ENCODE measurements around the gene NSD2. TPM values are rescaled to one million over a fixed set of nuclear protein-coding genes. Genes with fewer than 3 reads are reported as not detected.

Gene NSD2
- total and polyA plus RNA-seq, 4 experiments from 2014 or later = 1.1 to 57.4 (median 33.2) TPM

DNA sequence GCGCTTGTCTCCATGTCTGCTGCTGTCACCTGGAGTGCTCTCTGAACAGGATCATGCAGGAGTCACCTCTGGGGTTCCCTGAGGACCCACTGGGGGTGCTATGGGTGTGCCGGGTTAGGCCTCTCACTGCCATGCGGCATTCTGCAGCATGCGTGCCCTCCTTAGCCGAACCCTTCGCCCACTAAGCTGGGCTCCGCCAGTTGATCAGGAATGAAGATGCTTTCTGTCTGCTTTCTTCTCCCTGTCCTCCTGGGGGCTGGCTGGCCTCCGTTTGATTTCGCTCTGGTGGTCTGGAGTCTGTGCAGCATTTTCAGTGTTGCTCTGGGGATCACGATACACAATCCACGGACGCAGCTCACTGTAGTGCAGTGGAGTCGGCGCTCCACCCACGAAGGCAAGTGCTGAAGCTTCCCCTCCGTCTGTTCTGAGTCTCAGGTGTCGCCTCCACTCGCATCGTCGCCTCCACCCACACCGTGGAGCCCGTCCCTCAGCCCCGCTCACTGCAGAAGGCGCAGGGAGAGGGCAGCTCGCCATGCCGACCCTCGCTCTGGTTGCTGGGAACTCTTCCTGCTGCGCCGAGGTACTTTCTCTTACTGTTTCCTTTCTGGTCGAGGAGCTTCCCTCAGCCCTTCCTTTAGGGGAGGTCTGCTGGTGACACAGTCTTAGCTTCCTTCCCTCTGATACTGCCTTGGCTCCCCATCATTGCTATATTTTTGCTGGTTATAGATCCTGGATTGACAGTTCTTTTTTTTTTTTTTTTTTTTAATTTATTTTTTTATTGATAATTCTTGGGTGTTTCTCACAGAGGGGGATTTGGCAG lies 44.5 kb upstream of the NSD2 start:
- H3K4me3 Mint-ChIP-seq = no peak overlapping the region
- H3K4me1 Mint-ChIP-seq = peaks cover 0 to 4% (median 3%) of the 10 kb centered on the region in 4 donors
- Histone ChIP-seq H3K4me1 (ENCODE audit: insufficient read depth, low read length) (no peaks in the 10 kb centered on the region), H3K36me3 (ENCODE audit: insufficient read depth, low read length) (peaks cover 43% of the 10 kb centered on the region), H3K9me3 (ENCODE audit: control insufficient read depth in 1 of 2, low read length in 2 of 2) (no peaks in the 10 kb centered on the region), H3K4me3 (ENCODE audit: low read length in 2 of 2) (no peak overlapping the region), H3K27me3 (ENCODE audit: insufficient read depth, low read length) (no peaks in the 10 kb centered on the region), H3K27ac (ENCODE audit: low read depth, low read length) (no peak overlapping the region)
- no peak for DNase-seq
- CTCF ChIA-PET (ENCODE audit: partially characterized antibody) = no interaction called here
- peak overlapping the region in 3 of 7 donors; percentile 22 to 53 (median 36) for H3K27ac Mint-ChIP-seq
- peaks cover 36 to 56% of the 10 kb centered on the region in 2 donors for H3K36me3 Mint-ChIP-seq
- H3K9me3 Mint-ChIP-seq = no peaks in the 10 kb centered on the region
- POLR2A ChIA-PET (ENCODE audit: partially characterized antibody) = no interaction called here
- no peaks in the 10 kb centered on the region for H3K27me3 Mint-ChIP-seq
- intact Hi-C loops (cut with micrococcal nuclease) = no loop called here

DNA sequence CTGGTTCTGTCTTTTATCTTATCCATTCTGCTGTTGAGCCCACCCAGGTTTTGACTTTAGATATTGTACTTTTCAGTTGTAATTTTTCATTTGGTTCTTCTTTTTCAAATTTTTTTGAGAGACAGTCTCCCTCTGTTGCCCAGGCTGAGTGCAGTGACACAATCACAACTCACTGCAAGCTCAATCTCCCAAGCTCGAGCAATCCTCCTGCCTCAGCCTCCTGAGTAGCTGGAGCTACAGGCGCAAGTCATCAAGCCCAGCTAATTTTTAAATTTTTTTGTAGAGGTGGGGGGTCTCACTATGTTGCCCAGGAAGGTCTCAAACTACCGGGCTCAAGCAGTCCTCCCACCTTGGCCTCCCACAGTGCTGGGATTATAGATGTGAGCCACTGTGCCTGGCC lies 41.0 kb upstream of the NSD2 start:
- peaks cover 55% of the 10 kb centered on the region for H3K36me3 ChIP-seq (ENCODE audit: insufficient read depth, low read length)
- no peak overlapping the region for H3K4me3 ChIP-seq (ENCODE audit: low read length in 2 of 2)
- Mint-ChIP-seq H3K4me3 (no peak overlapping the region), H3K27ac (peak overlapping the region in 1 of 7 donors; percentile 32), H3K9me3 (peaks cover 0 to 1% (median 0%) of the 10 kb centered on the region in 8 donors), H3K27me3 (no peaks in the 10 kb centered on the region), H3K36me3 (peaks cover 43 to 49% of the 10 kb centered on the region in 2 donors), H3K4me1 (peaks cover 0 to 7% (median 3%) of the 10 kb centered on the region in 4 donors)
- H3K9me3 ChIP-seq (ENCODE audit: control insufficient read depth in 1 of 2, low read length in 2 of 2) = no peaks in the 10 kb centered on the region
- no peak overlapping the region for H3K27ac ChIP-seq (ENCODE audit: low read depth, low read length)
- no peak for DNase-seq
- H3K4me1 ChIP-seq (ENCODE audit: insufficient read depth, low read length) = no peaks in the 10 kb centered on the region
- ChIA-PET CTCF (ENCODE audit: partially characterized antibody) (no interaction called here), POLR2A (ENCODE audit: partially characterized antibody) (no interaction called here)
- intact Hi-C loops (cut with micrococcal nuclease) = no loop called here
- no peaks in the 10 kb centered on the region for H3K27me3 ChIP-seq (ENCODE audit: insufficient read depth, low read length)

DNA sequence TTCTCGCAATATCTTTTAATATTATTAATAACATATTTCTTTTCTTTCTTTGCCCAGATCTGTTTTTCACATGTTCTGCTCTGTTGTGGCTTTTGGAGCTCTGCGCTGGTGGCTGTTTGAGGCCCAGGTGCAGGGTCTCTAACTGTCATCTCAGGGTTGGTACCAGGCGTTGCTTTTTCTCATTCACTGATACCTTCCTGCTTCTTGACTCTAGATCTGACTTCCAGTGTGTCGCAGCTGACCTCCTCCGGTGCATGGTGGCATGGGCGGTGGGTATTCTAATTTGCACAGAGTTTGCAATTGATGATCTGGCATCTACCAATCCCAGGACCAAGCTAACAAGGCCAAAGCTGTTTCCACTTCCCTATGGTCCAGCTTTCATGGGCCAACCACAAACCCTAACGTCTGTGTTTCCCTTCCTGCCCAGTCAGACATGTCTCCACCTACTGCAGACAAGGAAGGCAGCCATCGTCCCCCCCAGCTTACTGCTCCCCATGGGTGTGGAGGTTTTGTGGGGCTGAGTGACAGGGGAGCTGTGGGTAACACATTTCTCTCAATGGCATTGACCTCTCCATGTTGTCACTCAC lies 40.5 kb upstream of the NSD2 start:
- no peak overlapping the region for H3K4me3 Mint-ChIP-seq
- H3K27ac Mint-ChIP-seq = peak overlapping the region in 2 of 7 donors; percentile 19 to 71
- ChIA-PET POLR2A (ENCODE audit: partially characterized antibody) (no interaction called here), CTCF (ENCODE audit: partially characterized antibody) (no interaction called here)
- Histone ChIP-seq H3K27ac (ENCODE audit: low read depth, low read length) (no peak overlapping the region), H3K4me3 (ENCODE audit: low read length in 2 of 2) (no peak overlapping the region), H3K27me3 (ENCODE audit: insufficient read depth, low read length) (no peaks in the 10 kb centered on the region), H3K9me3 (ENCODE audit: control insufficient read depth in 1 of 2, low read length in 2 of 2) (no peaks in the 10 kb centered on the region), H3K4me1 (ENCODE audit: insufficient read depth, low read length) (no peaks in the 10 kb centered on the region), H3K36me3 (ENCODE audit: insufficient read depth, low read length) (peaks cover 57% of the 10 kb centered on the region)
- peaks cover 0 to 1% (median 0%) of the 10 kb centered on the region in 8 donors for H3K9me3 Mint-ChIP-seq
- peaks cover 42 to 53% of the 10 kb centered on the region in 2 donors for H3K36me3 Mint-ChIP-seq
- DNase-seq = no peak
- intact Hi-C loops (cut with micrococcal nuclease) = no loop called here
- H3K27me3 Mint-ChIP-seq = no peaks in the 10 kb centered on the region
- H3K4me1 Mint-ChIP-seq = peaks cover 0 to 7% (median 3%) of the 10 kb centered on the region in 4 donors

DNA sequence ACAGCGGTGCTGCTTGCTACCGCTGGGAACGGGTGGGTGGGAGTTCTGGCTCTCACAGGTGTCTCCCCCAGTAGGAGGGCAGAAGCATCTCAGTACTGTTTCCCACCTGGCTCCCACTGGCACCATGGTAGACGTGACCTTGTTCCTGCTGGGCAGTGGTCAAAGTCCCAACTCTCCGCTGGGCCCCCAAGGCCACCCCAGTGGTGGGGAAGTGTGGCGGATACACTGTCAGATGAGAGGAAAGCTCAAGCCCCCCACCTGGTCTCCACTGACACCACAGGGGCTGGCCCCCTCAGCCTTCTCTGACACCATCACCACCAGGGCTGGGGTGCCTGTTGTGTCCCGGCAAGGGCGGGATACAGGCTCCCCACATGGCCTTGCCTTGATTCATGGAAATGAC lies 39.9 kb upstream of the NSD2 start:
- Histone ChIP-seq H3K27ac (ENCODE audit: low read depth, low read length) (no peak overlapping the region), H3K27me3 (ENCODE audit: insufficient read depth, low read length) (no peaks in the 10 kb centered on the region), H3K4me3 (ENCODE audit: low read length in 2 of 2) (no peak overlapping the region), H3K4me1 (ENCODE audit: insufficient read depth, low read length) (no peaks in the 10 kb centered on the region), H3K36me3 (ENCODE audit: insufficient read depth, low read length) (peaks cover 55% of the 10 kb centered on the region), H3K9me3 (ENCODE audit: control insufficient read depth in 1 of 2, low read length in 2 of 2) (no peaks in the 10 kb centered on the region)
- peaks cover 0 to 1% (median 0%) of the 10 kb centered on the region in 8 donors for H3K9me3 Mint-ChIP-seq
- CTCF ChIA-PET (ENCODE audit: partially characterized antibody) = no interaction called here
- H3K27me3 Mint-ChIP-seq = no peaks in the 10 kb centered on the region
- H3K36me3 Mint-ChIP-seq = peaks cover 41 to 52% of the 10 kb centered on the region in 2 donors
- no peak for DNase-seq
- peaks cover 0 to 7% (median 4%) of the 10 kb centered on the region in 4 donors for H3K4me1 Mint-ChIP-seq
- intact Hi-C loops (cut with micrococcal nuclease) = no loop called here
- H3K4me3 Mint-ChIP-seq = no peak overlapping the region
- no peak overlapping the region for H3K27ac Mint-ChIP-seq
- POLR2A ChIA-PET (ENCODE audit: partially characterized antibody) = no interaction called here

DNA sequence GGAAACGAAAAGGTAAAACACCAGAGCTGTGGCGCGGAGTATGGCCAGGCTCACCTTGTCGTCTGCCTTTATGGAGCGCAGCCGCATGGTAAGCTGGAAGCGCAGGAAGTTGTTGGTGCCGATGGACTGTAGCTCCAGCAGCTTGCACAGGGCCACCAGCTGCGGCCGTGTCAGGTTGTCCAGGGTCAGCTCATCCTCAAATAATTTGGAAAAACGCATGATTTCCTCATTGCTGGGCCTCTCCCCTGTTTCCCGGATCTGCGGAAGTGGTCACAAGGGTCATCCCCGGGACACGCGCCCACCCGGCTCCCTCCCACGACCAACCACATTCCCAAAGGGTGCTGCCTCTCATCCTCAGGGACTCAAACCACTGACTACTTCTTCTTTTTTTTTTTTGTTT lies 38.5 kb upstream of the NSD2 start:
- no peak overlapping the region for H3K27ac ChIP-seq (ENCODE audit: low read depth, low read length)
- ChIA-PET POLR2A (ENCODE audit: partially characterized antibody) (no interaction called here), CTCF (ENCODE audit: partially characterized antibody) (no interaction called here)
- H3K4me3 Mint-ChIP-seq = no peak overlapping the region
- no peaks in the 10 kb centered on the region for H3K27me3 ChIP-seq (ENCODE audit: insufficient read depth, low read length)
- H3K4me1 ChIP-seq (ENCODE audit: insufficient read depth, low read length) = no peaks in the 10 kb centered on the region
- H3K27me3 Mint-ChIP-seq = no peaks in the 10 kb centered on the region
- H3K36me3 ChIP-seq (ENCODE audit: insufficient read depth, low read length) = peaks cover 56% of the 10 kb centered on the region
- H3K4me1 Mint-ChIP-seq = peaks cover 0 to 7% (median 4%) of the 10 kb centered on the region in 4 donors
- DNase-seq = no peak
- intact Hi-C loops (cut with micrococcal nuclease) = no loop called here
- H3K9me3 ChIP-seq (ENCODE audit: control insufficient read depth in 1 of 2, low read length in 2 of 2) = no peaks in the 10 kb centered on the region
- H3K36me3 Mint-ChIP-seq = peaks cover 42 to 53% of the 10 kb centered on the region in 2 donors
- no peak overlapping the region for H3K27ac Mint-ChIP-seq
- no peak overlapping the region for H3K4me3 ChIP-seq (ENCODE audit: low read length in 2 of 2)
- peaks cover 0 to 1% (median 0%) of the 10 kb centered on the region in 8 donors for H3K9me3 Mint-ChIP-seq

DNA sequence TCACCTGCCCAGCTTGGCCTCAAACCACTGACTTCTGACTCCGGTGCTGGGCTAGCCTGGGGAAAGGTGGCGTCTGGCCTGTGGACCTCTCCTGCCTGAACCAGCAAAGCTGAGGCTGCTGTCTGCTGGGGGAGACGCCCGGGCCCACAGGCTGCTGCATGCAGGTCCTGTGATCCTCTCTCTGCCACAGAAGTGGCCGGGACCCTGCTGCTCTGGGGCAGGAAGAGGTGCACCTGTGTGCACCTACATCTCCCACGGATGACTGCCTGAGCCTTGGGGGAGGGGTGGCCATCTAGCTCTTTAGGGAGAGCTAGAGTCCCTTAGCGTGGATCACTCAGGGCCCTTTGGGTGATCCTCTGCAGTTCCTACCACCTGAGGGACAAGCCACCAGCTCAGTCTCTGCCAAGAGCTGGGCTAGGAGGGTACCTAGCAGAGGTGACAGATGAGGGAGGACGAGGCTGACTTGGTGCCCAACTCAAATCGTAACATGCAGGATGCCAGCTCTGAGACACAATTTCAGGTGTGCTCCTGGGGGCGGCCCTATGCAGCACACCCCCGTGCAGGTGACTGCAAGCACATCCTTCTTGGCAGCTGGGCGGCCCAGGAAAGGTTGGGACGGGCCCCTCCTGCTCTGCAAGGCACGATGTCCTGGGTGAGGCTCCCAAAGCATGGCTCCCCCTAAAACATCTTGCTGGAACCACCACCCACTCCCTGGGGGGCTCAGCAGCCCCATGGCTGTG lies 37.7 kb upstream of the NSD2 start:
- intact Hi-C loops (cut with micrococcal nuclease) = no loop called here
- no peaks in the 10 kb centered on the region for H3K27me3 ChIP-seq (ENCODE audit: insufficient read depth, low read length)
- no peak overlapping the region for H3K4me3 Mint-ChIP-seq
- no peak for DNase-seq
- H3K4me1 ChIP-seq (ENCODE audit: insufficient read depth, low read length) = no peaks in the 10 kb centered on the region
- peaks cover 0 to 1% (median 0%) of the 10 kb centered on the region in 8 donors for H3K9me3 Mint-ChIP-seq
- CTCF ChIA-PET (ENCODE audit: partially characterized antibody) = no interaction called here
- H3K27ac ChIP-seq (ENCODE audit: low read depth, low read length) = no peak overlapping the region
- H3K4me1 Mint-ChIP-seq = peaks cover 0 to 7% (median 4%) of the 10 kb centered on the region in 4 donors
- POLR2A ChIA-PET (ENCODE audit: partially characterized antibody) = no interaction called here
- H3K36me3 ChIP-seq (ENCODE audit: insufficient read depth, low read length) = peaks cover 56% of the 10 kb centered on the region
- no peak overlapping the region for H3K27ac Mint-ChIP-seq
- H3K36me3 Mint-ChIP-seq = peaks cover 42 to 55% of the 10 kb centered on the region in 2 donors
- no peaks in the 10 kb centered on the region for H3K9me3 ChIP-seq (ENCODE audit: control insufficient read depth in 1 of 2, low read length in 2 of 2)
- H3K4me3 ChIP-seq (ENCODE audit: low read length in 2 of 2) = no peak overlapping the region
- H3K27me3 Mint-ChIP-seq = no peaks in the 10 kb centered on the region

DNA sequence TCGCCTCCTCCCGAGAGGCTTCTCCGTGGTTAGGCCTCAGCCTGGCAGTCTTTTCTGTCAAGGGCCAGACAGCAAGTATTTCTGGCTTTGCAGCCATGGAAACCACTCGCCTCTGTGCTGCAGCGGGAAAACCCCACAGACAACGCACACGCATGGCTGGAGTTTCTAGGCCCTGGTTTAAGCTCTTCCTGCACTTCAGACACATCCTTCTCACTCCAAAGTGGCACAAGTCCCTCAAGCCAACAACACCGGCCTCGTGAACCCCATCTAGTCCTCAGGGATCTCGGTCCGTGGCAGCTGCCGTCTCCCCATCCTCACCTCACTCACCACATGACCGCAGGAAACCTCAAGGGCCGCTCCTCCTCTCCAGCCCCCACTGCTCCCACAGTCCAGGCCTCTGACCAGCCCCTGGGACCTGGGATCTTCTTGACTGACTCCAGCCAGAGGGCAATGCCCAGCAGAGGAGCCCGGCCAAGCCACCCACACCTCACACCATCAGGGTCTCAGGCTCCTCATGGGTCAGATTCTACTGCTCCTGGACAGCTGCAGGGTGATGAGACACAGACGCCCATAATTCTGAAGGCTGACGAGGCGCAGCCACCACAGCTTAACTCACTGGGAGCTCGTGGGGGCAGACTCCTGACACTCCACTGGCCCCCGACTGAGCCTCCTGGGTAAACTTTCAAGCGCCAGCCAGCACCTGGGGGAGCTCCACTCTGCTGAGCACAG lies 37.0 kb upstream of the NSD2 start:
- H3K36me3 ChIP-seq (ENCODE audit: insufficient read depth, low read length) = peaks cover 56% of the 10 kb centered on the region

More for the DNA sequence above, 37.0 kb upstream of the NSD2 start:
- H3K9me3 Mint-ChIP-seq = peaks cover 0 to 1% (median 0%) of the 10 kb centered on the region in 8 donors
- H3K27me3 Mint-ChIP-seq = no peaks in the 10 kb centered on the region
- ChIA-PET POLR2A (ENCODE audit: partially characterized antibody) (no interaction called here), CTCF (ENCODE audit: partially characterized antibody) (no interaction called here)
- Histone ChIP-seq H3K9me3 (ENCODE audit: control insufficient read depth in 1 of 2, low read length in 2 of 2) (no peaks in the 10 kb centered on the region), H3K4me1 (ENCODE audit: insufficient read depth, low read length) (no peaks in the 10 kb centered on the region), H3K4me3 (ENCODE audit: low read length in 2 of 2) (no peak overlapping the region), H3K27me3 (ENCODE audit: insufficient read depth, low read length) (no peaks in the 10 kb centered on the region), H3K27ac (ENCODE audit: low read depth, low read length) (no peak overlapping the region)
- no peak for DNase-seq
- no peak overlapping the region for H3K27ac Mint-ChIP-seq
- H3K4me3 Mint-ChIP-seq = no peak overlapping the region
- intact Hi-C loops (cut with micrococcal nuclease) = no loop called here
- H3K36me3 Mint-ChIP-seq = peaks cover 44 to 60% of the 10 kb centered on the region in 2 donors
- peaks cover 0 to 7% (median 4%) of the 10 kb centered on the region in 4 donors for H3K4me1 Mint-ChIP-seq
